ENCODE measurements around the gene TRRAP. TPM values are rescaled to one million over a fixed set of nuclear protein-coding genes. Genes with fewer than 3 reads are reported as not detected.

The TRRAP gene
- total and polyA plus RNA-seq, 4 donors, result 4.3 to 22.7 (median 10.1) TPM

GRCh38 chr7:98923512-98923911 is 45.2 kb downstream of the TRRAP start:
- Histone ChIP-seq H3K9me3 (ENCODE audit: control insufficient read depth in 4 of 4, low read length in 3 of 4) (no peaks in the 10 kb centered on the region), H3K36me3 (ENCODE audit: control insufficient read depth in 4 of 4, insufficient read depth in 3 of 4, low read depth in 1 of 4, low read length in 3 of 4) (peaks cover 11 to 43% (median 31%) of the 10 kb centered on the region in 4 donors), H3K27me3 (ENCODE audit: control insufficient read depth in 4 of 4, insufficient read depth in 4 of 4, low read length in 3 of 4) (no peaks in the 10 kb centered on the region), H3K27ac (ENCODE audit: low read depth in 1 of 2, low read length in 2 of 2) (no peak overlapping the region), H3K4me1 (ENCODE audit: control insufficient read depth in 4 of 4, insufficient read depth in 4 of 4, low read length in 3 of 4) (peaks cover 4 to 24% (median 17%) of the 10 kb centered on the region in 4 donors), H3K9ac (ENCODE audit: low read depth in 1 of 2, low read length in 2 of 2) (no peak overlapping the region), H3K4me3 (ENCODE audit: low read depth in 1 of 3, low read length in 3 of 3) (no peak overlapping the region)
- DNase-seq (ENCODE audit: low spot score), result no peak
- TF ChIP-seq HNF4A (conservative IDR thresholded peaks at IDR 0.05) (no peak), HNF4G (IDR thresholded peaks at IDR 0.05) (no peak), MAX (IDR thresholded peaks at IDR 0.05) (no peak), RAD21 (IDR thresholded peaks at IDR 0.05) (no peak), GABPA (IDR thresholded peaks at IDR 0.05 in 1 of 2, conservative IDR thresholded peaks at IDR 0.05 in 1 of 2) (no peak), SP1 (IDR thresholded peaks at IDR 0.05) (no peak), YY1 (IDR thresholded peaks at IDR 0.05) (no peak), TAF1 (conservative IDR thresholded peaks at IDR 0.05) (no peak), RXRA (IDR thresholded peaks at IDR 0.05) (no peak), NR2F2 (IDR thresholded peaks at IDR 0.05) (no peak), JUND (IDR thresholded peaks at IDR 0.05) (no peak), CTCF (IDR thresholded peaks at IDR 0.05; ENCODE audit: low read depth, low read length, missing input control) (no peak), ZBTB33 (IDR thresholded peaks at IDR 0.05) (no peak), ATF3 (IDR thresholded peaks at IDR 0.05) (no peak), FOXA1 (IDR thresholded peaks at IDR 0.05) (no peak), EGR1 (IDR thresholded peaks at IDR 0.05; ENCODE audit: low read depth in 2 of 2) (no peak), REST (IDR thresholded peaks at IDR 0.05) (no peak), FOXA2 (IDR thresholded peaks at IDR 0.05) (no peak)
- 77% methylated on average over 5 of the region's 5 CpGs for WGBS
